Stimulated activated naive CD8-positive, alpha-beta T cell treated with anti-CD3 and anti-CD28 coated beads, Interleukin-15, amount 100 ng/mL, for 72 hours (primary cell): ENCODE measurements around the gene OR2AE1.

Experiments used
- ATAC-seq: fragments of 150-1000 bp; cut with Tn5 transposase; 2 replicates; pipeline ENCODE4 v1.10.0; 2021; ENCODE audit warnings: mild to moderate bottlenecking, moderate library complexity
- DNase-seq, 2 donors: peaks; one replicate each; pipeline ENCODE4 v3.0.0; 2021 to 2022
- H3K27ac Mint-ChIP-seq, 2 donors: one replicate each; pipeline ENCODE4 v1.8.0; 2022; ENCODE audit warnings: mild to moderate bottlenecking in 2 of 2, mixed read lengths in 2 of 2, moderate library complexity in 2 of 2
- H3K27me3 Mint-ChIP-seq: one replicate; pipeline ENCODE4 v1.8.0; 2022; ENCODE audit warnings: mixed read lengths
- H3K4me1 Mint-ChIP-seq: one replicate; pipeline ENCODE4 v1.8.0; 2022; ENCODE audit warnings: mild to moderate bottlenecking, mixed read lengths
- H3K4me3 Mint-ChIP-seq, 2 donors: one replicate each; pipeline ENCODE4 v1.8.0; 2022; ENCODE audit warnings: mild to moderate bottlenecking in 2 of 2, mixed read lengths in 2 of 2, moderate library complexity in 1 of 2
- H3K9me3 Mint-ChIP-seq, 2 donors: one replicate each; pipeline ENCODE4 v1.8.0; 2022; ENCODE audit warnings: mixed read lengths in 2 of 2

OR2AE1 gene

GRCh38 chr7:99837649-99838361, 39.0 kb downstream of the OR2AE1 start:
- Mint-ChIP-seq H3K27ac (peak overlapping the region; percentile 49 to 86), H3K9me3 (no peaks in the 10 kb centered on the region), H3K27me3 (peaks cover 8% of the 10 kb centered on the region), H3K4me1 (peaks cover 30% of the 10 kb centered on the region), H3K4me3 (no peak overlapping the region)
- DNase-seq (no peak), ATAC-seq (peak; percentile 48)

GRCh38 chr7:99835189-99835588, 41.6 kb downstream of the OR2AE1 start:
- Mint-ChIP-seq H3K4me3 (no peak overlapping the region), H3K27me3 (peaks cover 14% of the 10 kb centered on the region), H3K4me1 (peaks cover 14% of the 10 kb centered on the region), H3K27ac (no peak overlapping the region), H3K9me3 (no peaks in the 10 kb centered on the region)
- DNase-seq (no peak), ATAC-seq (no peak)

- H3K4me1 Mint-ChIP-seq: peaks cover 13% of the 10 kb centered on the region
- DNase-seq: no peak
- no peaks in the 10 kb centered on the region for H3K9me3 Mint-ChIP-seq
- H3K27ac Mint-ChIP-seq: no peak overlapping the region
- no peak for ATAC-seq
- H3K4me3 Mint-ChIP-seq: no peak overlapping the region
- peaks cover 14% of the 10 kb centered on the region for H3K27me3 Mint-ChIP-seq
These were observed 42.5 kb downstream of the OR2AE1 start for GRCh38 chr7:99834382-99834781.

GRCh38 chr7:99833289-99833877, 43.5 kb downstream of the OR2AE1 start:
- no peak for ATAC-seq
- Mint-ChIP-seq H3K27ac (no peak overlapping the region), H3K27me3 (peaks cover 14% of the 10 kb centered on the region), H3K9me3 (no peaks in the 10 kb centered on the region), H3K4me1 (peaks cover 9% of the 10 kb centered on the region), H3K4me3 (no peak overlapping the region)
- DNase-seq: no peak

- no peaks in the 10 kb centered on the region for H3K4me1 Mint-ChIP-seq
- ATAC-seq: no peak
- H3K27me3 Mint-ChIP-seq: peaks cover 14% of the 10 kb centered on the region
These were observed 45.2 kb downstream of the OR2AE1 start for GRCh38 chr7:99831595-99831994.

GRCh38 chr7:99829524-99830160, 47.2 kb downstream of the OR2AE1 start:
- H3K27me3 Mint-ChIP-seq: peaks cover 14% of the 10 kb centered on the region
- H3K9me3 Mint-ChIP-seq: no peaks in the 10 kb centered on the region
- ATAC-seq (no peak), DNase-seq (no peak)
- H3K4me3 Mint-ChIP-seq: no peak overlapping the region
- no peaks in the 10 kb centered on the region for H3K4me1 Mint-ChIP-seq
- no peak overlapping the region for H3K27ac Mint-ChIP-seq

More at GRCh38 chr7:99831595-99831994, 45.2 kb downstream of the OR2AE1 start:
- H3K27ac Mint-ChIP-seq: no peak overlapping the region
- H3K9me3 Mint-ChIP-seq: no peaks in the 10 kb centered on the region
- H3K4me3 Mint-ChIP-seq: no peak overlapping the region
- no peak for DNase-seq

GRCh38 chr7:99828811-99829210, 48.0 kb downstream of the OR2AE1 start:
- Mint-ChIP-seq H3K27ac (no peak overlapping the region), H3K4me3 (no peak overlapping the region), H3K9me3 (no peaks in the 10 kb centered on the region), H3K4me1 (no peaks in the 10 kb centered on the region), H3K27me3 (peaks cover 14% of the 10 kb centered on the region)
- ATAC-seq (no peak), DNase-seq (no peak)

- DNase-seq (no peak), ATAC-seq (no peak)
- peaks cover 6% of the 10 kb centered on the region for H3K27me3 Mint-ChIP-seq
- no peaks in the 10 kb centered on the region for H3K9me3 Mint-ChIP-seq
- H3K4me1 Mint-ChIP-seq: no peaks in the 10 kb centered on the region
- H3K4me3 Mint-ChIP-seq: no peak overlapping the region
- no peak overlapping the region for H3K27ac Mint-ChIP-seq
These were observed 49.6 kb downstream of the OR2AE1 start for GRCh38 chr7:99827040-99827778.
